Measurements from ENCODE around the gene APEX1.

GRCh38 chr14:20413744-20414082, 41.3 kb upstream of the APEX1 start:
- TF ChIP-seq EZH2 (IDR thresholded peaks at IDR 0.05; ENCODE audit: insufficient read depth, poor library complexity, severe bottlenecking) (no peak), EZH2phosphoT487 (IDR thresholded peaks at IDR 0.05; ENCODE audit: insufficient read depth, low read depth) (no peak)

Data from GM23248 (cell line).